Upper lobe of right lung (tissue), 1 donor: Measurements from ENCODE around the gene AKAP5. TPM values are rescaled to one million over a fixed set of nuclear protein-coding genes. Genes with fewer than 3 reads are reported as not detected.

ENCODE experiments used
- ATAC-seq: fragments of 200-7000 bp; cut with Tn5 transposase; one replicate; pipeline ENCODE4 v1.9.1; 2020; ENCODE audit warnings: mild to moderate bottlenecking, moderate library complexity
- DNase-seq: peaks from one replicate; pipeline ENCODE4 v3.0.0-alpha.2; 2020
- H3K27ac ChIP-seq: fragments of 200-600 bp; one replicate; pipeline ENCODE4 v1.8.0; 2022
- H3K27me3 ChIP-seq: fragments of 200-600 bp; one replicate; pipeline ENCODE4 v1.8.0; 2022; ENCODE audit warnings: mild to moderate bottlenecking
- H3K36me3 ChIP-seq: fragments of 200-600 bp; one replicate; pipeline ENCODE4 v1.8.0; 2022
- H3K4me1 ChIP-seq: fragments of 200-600 bp; one replicate; pipeline ENCODE4 v1.8.0; 2022
- H3K4me3 ChIP-seq: fragments of 200-600 bp; one replicate; pipeline ENCODE4 v1.8.0; 2022; ENCODE audit warnings: mild to moderate bottlenecking
- H3K9me3 ChIP-seq: fragments of 200-600 bp; one replicate; pipeline ENCODE4 v1.8.0; 2022
- intact Hi-C: fragments of 100-400 bp; cut with DNase I; formaldehyde crosslinking; loops from one replicate; pipeline ENCODE4 v1.11.0; 2022
- total RNA-seq: library from RNA; stranded (reverse); fragmentation: NEBNext Ultra II Directional; extraction: Animal tissue kit (Norgen Biotek cat#: 25700); gene quantifications from one replicate; pipeline ENCODE4 v1.2.1, GENCODE V29; 2021
- TF ChIP-seq, protein P1 (sequence below): fragments of 200-600 bp; IDR thresholded peaks from one replicate; pipeline ENCODE4 v1.8.0; 2022; ENCODE audit warnings: antibody characterized with exemption
- donor health status: DM: no; HTN: yes; CAD: no; lungs with severe emphysema.

The AKAP5 gene
- total RNA-seq, 1 donor from 2014 or later, result 3.6 TPM

DNA sequence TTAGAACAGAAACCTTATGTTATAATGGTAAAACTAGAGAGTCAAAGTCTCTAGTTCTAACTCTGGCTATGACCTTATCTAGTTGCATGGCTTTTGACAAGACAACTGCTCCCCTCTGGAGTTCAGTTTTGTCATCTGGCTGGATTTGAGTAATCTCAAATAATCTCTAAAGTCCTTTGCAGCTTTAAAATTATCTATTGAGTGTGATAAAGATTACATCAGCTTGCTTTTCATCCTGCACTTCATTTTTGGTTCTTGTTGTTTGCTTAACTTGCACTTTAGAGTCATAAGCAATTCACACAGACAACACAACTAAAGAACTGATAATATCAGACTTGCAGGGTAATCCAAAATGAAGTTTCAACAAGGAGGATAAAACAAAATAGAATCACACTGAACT, 2.3 kb downstream of the AKAP5 start:
- TF ChIP-seq, protein P1, sequence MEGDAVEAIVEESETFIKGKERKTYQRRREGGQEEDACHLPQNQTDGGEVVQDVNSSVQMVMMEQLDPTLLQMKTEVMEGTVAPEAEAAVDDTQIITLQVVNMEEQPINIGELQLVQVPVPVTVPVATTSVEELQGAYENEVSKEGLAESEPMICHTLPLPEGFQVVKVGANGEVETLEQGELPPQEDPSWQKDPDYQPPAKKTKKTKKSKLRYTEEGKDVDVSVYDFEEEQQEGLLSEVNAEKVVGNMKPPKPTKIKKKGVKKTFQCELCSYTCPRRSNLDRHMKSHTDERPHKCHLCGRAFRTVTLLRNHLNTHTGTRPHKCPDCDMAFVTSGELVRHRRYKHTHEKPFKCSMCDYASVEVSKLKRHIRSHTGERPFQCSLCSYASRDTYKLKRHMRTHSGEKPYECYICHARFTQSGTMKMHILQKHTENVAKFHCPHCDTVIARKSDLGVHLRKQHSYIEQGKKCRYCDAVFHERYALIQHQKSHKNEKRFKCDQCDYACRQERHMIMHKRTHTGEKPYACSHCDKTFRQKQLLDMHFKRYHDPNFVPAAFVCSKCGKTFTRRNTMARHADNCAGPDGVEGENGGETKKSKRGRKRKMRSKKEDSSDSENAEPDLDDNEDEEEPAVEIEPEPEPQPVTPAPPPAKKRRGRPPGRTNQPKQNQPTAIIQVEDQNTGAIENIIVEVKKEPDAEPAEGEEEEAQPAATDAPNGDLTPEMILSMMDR, result no peak

DNA sequence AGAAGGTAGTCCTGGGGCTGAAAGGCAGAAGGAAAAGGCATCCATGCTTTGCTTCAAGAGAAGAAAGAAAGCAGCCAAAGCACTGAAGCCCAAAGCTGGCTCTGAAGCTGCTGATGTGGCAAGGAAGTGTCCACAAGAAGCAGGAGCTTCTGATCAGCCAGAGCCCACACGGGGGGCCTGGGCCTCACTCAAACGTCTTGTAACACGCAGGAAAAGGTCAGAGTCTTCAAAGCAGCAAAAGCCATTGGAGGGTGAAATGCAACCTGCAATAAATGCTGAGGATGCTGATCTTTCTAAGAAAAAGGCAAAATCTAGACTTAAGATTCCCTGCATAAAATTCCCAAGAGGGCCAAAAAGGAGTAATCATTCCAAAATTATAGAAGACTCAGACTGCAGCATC, 3.2 kb downstream of the AKAP5 start:
- no peak overlapping the region for H3K4me3 ChIP-seq
- intact Hi-C loops, result no loop called here
- H3K36me3 ChIP-seq, result no peaks in the 10 kb centered on the region
- ATAC-seq (no peak), DNase-seq (no peak)
- H3K9me3 ChIP-seq, result no peaks in the 10 kb centered on the region
- H3K27ac ChIP-seq, result no peak overlapping the region
- no peaks in the 10 kb centered on the region for H3K27me3 ChIP-seq
- peaks cover 19% of the 10 kb centered on the region for H3K4me1 ChIP-seq
- TF ChIP-seq, protein P1, result no peak

More for the DNA sequence above, 2.3 kb downstream of the AKAP5 start:
- no peak overlapping the region for H3K27ac ChIP-seq
- H3K27me3 ChIP-seq, result no peaks in the 10 kb centered on the region
- no peak overlapping the region for H3K4me3 ChIP-seq
- H3K36me3 ChIP-seq, result no peaks in the 10 kb centered on the region
- no peak for DNase-seq
- H3K4me1 ChIP-seq, result peaks cover 19% of the 10 kb centered on the region
- no peak for ATAC-seq
- intact Hi-C loops, result no loop called here
- no peaks in the 10 kb centered on the region for H3K9me3 ChIP-seq

DNA sequence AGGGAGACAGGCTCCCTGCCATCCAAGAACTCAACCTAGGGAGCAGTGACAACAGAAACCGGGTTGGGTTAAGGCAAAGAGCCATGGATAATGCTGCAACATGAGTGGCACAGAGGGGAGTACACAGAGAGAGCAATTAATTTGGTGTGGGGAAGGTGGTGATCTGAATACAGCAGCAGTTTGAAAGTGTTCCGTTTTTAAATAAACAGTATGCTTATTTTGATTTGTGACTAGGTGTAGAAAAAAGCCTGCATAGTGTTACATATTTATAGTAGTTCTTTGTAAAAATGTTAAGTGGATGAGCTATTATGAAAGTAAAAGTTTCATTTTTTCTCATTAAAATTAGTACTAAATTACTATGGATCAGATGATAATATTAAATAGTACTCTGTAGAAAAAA, 8.7 kb downstream of the AKAP5 start:
- no peak overlapping the region for H3K4me3 ChIP-seq
- no peak for ATAC-seq
- no peaks in the 10 kb centered on the region for H3K4me1 ChIP-seq
- TF ChIP-seq, protein P1, result no peak
- no peaks in the 10 kb centered on the region for H3K9me3 ChIP-seq
- H3K27ac ChIP-seq, result no peak overlapping the region
- intact Hi-C loops, result no loop called here
- DNase-seq, result no peak
- H3K36me3 ChIP-seq, result no peaks in the 10 kb centered on the region
- H3K27me3 ChIP-seq, result no peaks in the 10 kb centered on the region

DNA sequence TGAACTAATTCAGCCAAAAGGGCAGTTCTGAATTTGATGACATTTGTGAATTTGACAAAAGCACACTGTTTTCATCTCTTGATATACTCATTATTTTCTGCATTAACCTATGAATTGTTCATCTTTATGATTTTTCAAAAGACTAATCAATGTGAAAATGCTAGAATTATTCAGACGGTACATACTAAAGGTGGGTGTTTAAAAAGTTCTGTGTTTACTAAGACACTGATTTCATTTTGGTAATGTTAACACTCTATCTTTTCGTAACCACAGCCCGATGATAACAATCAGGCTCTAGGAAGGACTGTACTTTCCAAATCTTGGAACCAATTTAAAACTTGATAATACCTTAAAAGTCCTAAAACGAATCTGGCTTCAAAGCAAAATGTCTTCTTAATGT, 9.4 kb downstream of the AKAP5 start:
- H3K9me3 ChIP-seq, result no peaks in the 10 kb centered on the region
- DNase-seq (no peak), ATAC-seq (no peak)
- no peak overlapping the region for H3K27ac ChIP-seq
- intact Hi-C loops, result no loop called here
- no peak overlapping the region for H3K4me3 ChIP-seq
- TF ChIP-seq, protein P1, result no peak
- H3K36me3 ChIP-seq, result no peaks in the 10 kb centered on the region
- H3K4me1 ChIP-seq, result no peaks in the 10 kb centered on the region
- no peaks in the 10 kb centered on the region for H3K27me3 ChIP-seq

DNA sequence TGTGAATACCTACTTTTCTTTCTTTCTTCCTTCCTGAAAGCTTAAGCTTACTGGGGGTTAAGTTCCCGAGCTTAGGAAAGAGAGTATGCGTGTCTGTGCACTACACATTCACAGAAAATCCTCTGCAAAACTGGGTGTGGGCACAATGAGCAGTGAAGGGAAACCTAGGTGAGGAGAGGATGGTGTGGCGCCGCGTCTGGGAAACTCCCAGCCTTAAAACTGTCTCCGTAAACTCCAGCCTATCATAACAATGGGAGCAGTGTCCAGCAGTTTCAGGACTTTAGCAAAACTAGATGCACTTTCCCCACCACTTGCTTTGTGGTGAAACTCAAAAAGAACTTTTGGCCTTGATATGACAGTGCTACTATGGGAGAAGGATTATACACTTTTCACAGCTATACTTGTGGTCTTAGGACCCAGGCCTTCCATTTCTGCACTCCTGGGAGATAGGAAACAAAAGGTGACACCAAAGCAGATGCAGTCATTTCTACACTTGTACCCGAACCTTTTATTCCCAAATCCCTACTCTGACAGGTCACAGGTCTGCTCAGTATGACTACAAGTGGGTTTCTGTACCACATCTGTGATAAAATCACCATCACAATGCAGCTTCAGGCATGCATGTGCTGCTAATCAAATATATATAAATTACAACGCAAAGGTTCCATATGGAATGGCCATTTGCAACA, 10.4 kb downstream of the AKAP5 start:
- H3K27me3 ChIP-seq, result no peaks in the 10 kb centered on the region
- no peaks in the 10 kb centered on the region for H3K9me3 ChIP-seq
- TF ChIP-seq, protein P1, result no peak
- H3K27ac ChIP-seq, result no peak overlapping the region
- H3K36me3 ChIP-seq, result no peaks in the 10 kb centered on the region
- intact Hi-C loops, result no loop called here
- DNase-seq (no peak), ATAC-seq (no peak)
- H3K4me1 ChIP-seq, result no peaks in the 10 kb centered on the region
- no peak overlapping the region for H3K4me3 ChIP-seq

DNA sequence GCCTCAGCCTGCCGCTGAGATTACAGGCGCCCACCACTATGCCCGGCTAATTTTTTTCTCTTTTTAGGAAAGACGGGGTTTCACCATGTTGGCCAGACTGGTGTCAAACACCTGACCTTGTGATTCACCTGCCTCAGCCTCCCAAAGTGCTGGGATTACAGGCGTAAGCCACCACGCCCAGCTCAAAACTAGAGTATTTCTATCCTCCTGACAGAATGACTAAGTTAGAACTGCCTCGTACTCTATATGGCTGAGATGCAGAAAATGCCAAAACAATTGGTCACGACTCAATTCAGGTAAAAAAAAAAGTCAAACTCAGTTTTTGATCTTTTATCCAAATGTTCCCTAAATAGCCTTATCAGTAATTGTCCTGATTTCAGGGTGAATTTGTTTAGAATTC, 11.1 kb downstream of the AKAP5 start:
- no peak for DNase-seq
- TF ChIP-seq, protein P1, result no peak
- intact Hi-C loops, result no loop called here
- no peaks in the 10 kb centered on the region for H3K36me3 ChIP-seq
- no peaks in the 10 kb centered on the region for H3K27me3 ChIP-seq
- no peak overlapping the region for H3K27ac ChIP-seq
- H3K9me3 ChIP-seq, result no peaks in the 10 kb centered on the region
- no peak overlapping the region for H3K4me3 ChIP-seq
- ATAC-seq, result no peak
- H3K4me1 ChIP-seq, result no peaks in the 10 kb centered on the region
